Measurements from ENCODE around the gene UNKL. TPM values are rescaled to one million over a fixed set of nuclear protein-coding genes. Genes with fewer than 3 reads are reported as not detected.

The UNKL gene
- total RNA-seq, 4 donors from 2014 or later: 31.8 to 38.8 (median 35.8) TPM

DNA sequence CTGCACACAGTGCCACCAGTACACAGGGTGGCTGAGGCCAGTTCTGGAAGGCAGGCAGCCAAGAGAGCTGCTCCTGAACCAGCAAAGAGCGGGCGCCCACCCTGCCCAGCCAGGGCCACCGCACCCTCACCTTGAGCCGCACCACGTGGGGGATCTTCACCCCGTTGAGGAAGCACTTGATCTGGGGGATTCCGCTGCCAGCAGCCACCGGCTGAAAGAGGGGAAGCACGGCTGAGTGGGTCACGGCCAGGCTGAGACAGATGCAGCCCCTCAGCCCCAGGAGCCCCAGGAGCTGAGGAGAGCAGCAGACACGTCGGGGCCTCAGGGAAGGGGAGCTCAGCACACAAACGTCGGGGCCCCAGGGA is 44.5 kb upstream of the UNKL start:
- TF ChIP-seq, protein P1, sequence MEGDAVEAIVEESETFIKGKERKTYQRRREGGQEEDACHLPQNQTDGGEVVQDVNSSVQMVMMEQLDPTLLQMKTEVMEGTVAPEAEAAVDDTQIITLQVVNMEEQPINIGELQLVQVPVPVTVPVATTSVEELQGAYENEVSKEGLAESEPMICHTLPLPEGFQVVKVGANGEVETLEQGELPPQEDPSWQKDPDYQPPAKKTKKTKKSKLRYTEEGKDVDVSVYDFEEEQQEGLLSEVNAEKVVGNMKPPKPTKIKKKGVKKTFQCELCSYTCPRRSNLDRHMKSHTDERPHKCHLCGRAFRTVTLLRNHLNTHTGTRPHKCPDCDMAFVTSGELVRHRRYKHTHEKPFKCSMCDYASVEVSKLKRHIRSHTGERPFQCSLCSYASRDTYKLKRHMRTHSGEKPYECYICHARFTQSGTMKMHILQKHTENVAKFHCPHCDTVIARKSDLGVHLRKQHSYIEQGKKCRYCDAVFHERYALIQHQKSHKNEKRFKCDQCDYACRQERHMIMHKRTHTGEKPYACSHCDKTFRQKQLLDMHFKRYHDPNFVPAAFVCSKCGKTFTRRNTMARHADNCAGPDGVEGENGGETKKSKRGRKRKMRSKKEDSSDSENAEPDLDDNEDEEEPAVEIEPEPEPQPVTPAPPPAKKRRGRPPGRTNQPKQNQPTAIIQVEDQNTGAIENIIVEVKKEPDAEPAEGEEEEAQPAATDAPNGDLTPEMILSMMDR (IDR thresholded peaks at IDR 0.05 in 4 of 5, conservative IDR thresholded peaks at IDR 0.05 in 1 of 5): no peak
- TF ChIP-seq POLR2A (IDR thresholded peaks at IDR 0.05): no peak
- no peaks in the 10 kb centered on the region for H3K27me3 ChIP-seq
- no peak overlapping the region for H3K27ac ChIP-seq
- in situ Hi-C loops (cut with MboI; ENCODE audit: low sequenced_read_pairs in 4 of 4): no loop called here
- H3K36me3 ChIP-seq: peaks cover 0 to 58% of the 10 kb centered on the region in 2 donors
- intact Hi-C loops (cut with DNase I; ENCODE audit: low total_unique reads): no loop called here
- no peaks in the 10 kb centered on the region for H3K9me3 ChIP-seq
- H3K4me3 ChIP-seq: no peak overlapping the region
- no peak for DNase-seq
- no peaks in the 10 kb centered on the region for H3K4me1 ChIP-seq
- no peak for ATAC-seq

DNA sequence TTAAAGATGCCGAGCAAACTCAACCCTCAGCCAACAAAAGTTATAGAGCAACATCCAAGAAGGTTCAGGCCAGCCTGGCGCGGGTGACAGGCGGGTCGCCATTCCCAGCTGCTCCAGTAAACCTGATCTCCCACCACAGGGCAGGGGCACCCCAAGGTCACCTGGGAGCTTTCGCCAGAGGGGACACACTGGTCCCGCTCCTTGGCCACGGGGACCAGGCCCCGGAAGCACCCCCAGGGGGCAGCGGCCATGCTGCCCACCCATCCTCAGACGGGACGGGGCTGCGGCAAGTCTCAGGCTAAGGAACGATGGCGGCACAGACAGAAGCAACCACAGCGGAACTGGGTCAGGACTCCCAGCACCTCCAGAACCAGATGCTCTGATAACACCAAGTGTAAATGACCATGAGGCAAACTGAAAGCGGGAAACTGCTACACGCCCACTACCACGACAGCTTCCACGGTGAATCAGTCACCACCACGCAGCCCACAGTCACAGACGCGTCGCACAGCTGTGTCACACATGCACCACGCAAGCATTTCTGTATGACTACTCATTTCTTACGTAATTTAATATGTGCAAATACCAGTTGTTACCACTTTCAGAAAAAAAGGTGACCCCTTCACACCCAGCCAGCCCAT is 44.0 kb upstream of the UNKL start:
- Histone ChIP-seq H3K27ac (no peak overlapping the region), H3K9me3 (no peaks in the 10 kb centered on the region), H3K4me1 (no peaks in the 10 kb centered on the region), H3K27me3 (no peaks in the 10 kb centered on the region), H3K36me3 (peaks cover 0 to 62% of the 10 kb centered on the region in 2 donors), H3K4me3 (no peak overlapping the region)
- intact Hi-C loops (cut with DNase I; ENCODE audit: low total_unique reads) (no loop called here), in situ Hi-C loops (cut with MboI; ENCODE audit: low sequenced_read_pairs in 4 of 4) (no loop called here)
- TF ChIP-seq POLR2A (IDR thresholded peaks at IDR 0.05): no peak
- TF ChIP-seq, protein P1 (IDR thresholded peaks at IDR 0.05 in 4 of 5, conservative IDR thresholded peaks at IDR 0.05 in 1 of 5): no peak
- no peak for DNase-seq
- ATAC-seq: no peak

DNA sequence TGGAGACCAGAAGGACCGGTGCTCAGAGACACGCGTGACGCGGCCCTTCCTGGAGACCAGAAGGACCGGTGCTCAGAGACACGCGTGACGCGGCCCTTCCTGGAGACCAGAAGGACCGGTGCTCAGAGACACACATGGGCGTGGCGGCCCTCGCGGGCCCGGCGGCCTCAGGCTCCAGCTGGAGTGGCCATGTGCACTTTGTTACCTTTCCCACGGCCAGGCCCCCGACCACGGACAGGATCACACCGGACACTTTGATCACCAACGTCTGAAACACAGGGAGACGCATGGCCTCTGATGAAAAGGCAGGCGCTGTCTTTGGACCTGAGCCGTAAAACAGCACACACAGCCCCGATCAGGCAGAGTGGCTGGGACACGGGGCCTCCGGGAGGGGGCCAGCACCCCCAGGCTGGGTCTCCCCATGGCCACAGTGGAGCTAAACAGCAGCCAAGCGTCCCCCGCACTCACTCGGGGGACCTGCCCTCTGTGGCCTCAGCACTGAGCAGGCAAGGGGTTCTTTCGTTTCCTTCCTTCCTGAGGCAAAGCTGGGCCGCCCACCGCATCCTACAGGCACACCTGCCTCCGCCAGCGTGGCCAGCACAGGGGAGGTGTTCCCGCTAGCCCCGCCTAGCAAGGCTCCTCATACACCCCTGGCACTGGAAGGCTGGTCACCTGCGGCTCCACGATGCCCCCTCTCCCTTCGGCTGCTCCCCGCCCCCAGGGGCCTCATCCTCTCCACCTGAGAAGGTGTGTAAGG is 43.2 kb upstream of the UNKL start:
- no peaks in the 10 kb centered on the region for H3K27me3 ChIP-seq
- intact Hi-C loops (cut with DNase I; ENCODE audit: low total_unique reads): no loop called here
- H3K9me3 ChIP-seq: no peaks in the 10 kb centered on the region
- no peak overlapping the region for H3K27ac ChIP-seq
- ATAC-seq: no peak
- DNase-seq: no peak
- TF ChIP-seq, protein P1 (IDR thresholded peaks at IDR 0.05 in 4 of 5, conservative IDR thresholded peaks at IDR 0.05 in 1 of 5): no peak
- TF ChIP-seq POLR2A (IDR thresholded peaks at IDR 0.05): no peak
- in situ Hi-C loops (cut with MboI; ENCODE audit: low sequenced_read_pairs in 4 of 4): no loop called here
- no peak overlapping the region for H3K4me3 ChIP-seq
- peaks cover 0 to 70% of the 10 kb centered on the region in 2 donors for H3K36me3 ChIP-seq
- no peaks in the 10 kb centered on the region for H3K4me1 ChIP-seq

DNA sequence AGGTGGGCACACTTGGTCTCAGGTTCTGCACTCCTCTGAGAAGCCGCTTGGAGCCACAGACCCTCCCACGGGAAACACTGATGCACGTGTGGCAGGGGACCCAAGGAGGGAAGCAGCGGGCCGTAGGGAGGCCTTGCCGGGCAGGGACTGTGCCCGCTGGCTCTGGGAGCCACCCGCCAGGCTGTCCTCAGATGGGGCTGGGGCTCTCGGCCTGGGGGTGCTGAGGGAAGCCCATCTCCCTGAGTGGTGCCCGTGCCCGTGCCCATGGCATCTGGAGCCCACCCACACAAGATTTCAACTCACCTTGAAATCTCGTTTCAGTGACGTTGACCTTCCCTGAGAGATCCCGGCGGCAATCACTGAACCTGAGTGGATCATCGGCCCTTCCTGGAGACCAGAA is 42.4 kb upstream of the UNKL start:
- ATAC-seq: no peak
- no peaks in the 10 kb centered on the region for H3K4me1 ChIP-seq
- no peak overlapping the region for H3K4me3 ChIP-seq
- TF ChIP-seq, protein P1 (IDR thresholded peaks at IDR 0.05 in 4 of 5, conservative IDR thresholded peaks at IDR 0.05 in 1 of 5): no peak
- no peak for TF ChIP-seq POLR2A (IDR thresholded peaks at IDR 0.05)
- in situ Hi-C loops (cut with MboI; ENCODE audit: low sequenced_read_pairs in 4 of 4): no loop called here
- no peak overlapping the region for H3K27ac ChIP-seq
- H3K27me3 ChIP-seq: no peaks in the 10 kb centered on the region
- no peak for DNase-seq
- H3K9me3 ChIP-seq: no peaks in the 10 kb centered on the region
- intact Hi-C loops (cut with DNase I; ENCODE audit: low total_unique reads): no loop called here
- H3K36me3 ChIP-seq: peaks cover 0 to 77% of the 10 kb centered on the region in 2 donors
